HepG2 (cell line): Measurements from ENCODE around the gene RGS14. TPM values are rescaled to one million over a fixed set of nuclear protein-coding genes. Genes with fewer than 3 reads are reported as not detected.
A peak's percentile ranks its signal among the peaks of the same experiment; 100 is the strongest.

Experiments used
- CHD2 ChIP-seq: IDR thresholded peaks from 2 replicates; pipeline ENCODE4 v1.6.1; 2011; ENCODE audit warnings: low read depth, low read length, improper control_type of control experiment
- EP300 ChIP-seq, 3 experiments: sonication (generic) in 1 of 3; formaldehyde crosslinking in 1 of 3; IDR thresholded peaks; 2 replicates each; pipeline versions ENCODE4 v1.5.1 to v1.6.1; 2011 to 2020; ENCODE audit warnings: low read depth in 2 of 3, low read length in 2 of 3, borderline replicate concordance in 1 of 3, improper control_type of control experiment in 1 of 3, mild to moderate bottlenecking in 1 of 3, missing genetic modification reagents in 1 of 3, moderate library complexity in 1 of 3
- HIVEP1 ChIP-seq: sonication (generic); formaldehyde crosslinking; IDR thresholded peaks from 2 replicates; pipeline ENCODE4 v1.4.0; 2020; ENCODE audit warnings: mild to moderate bottlenecking, missing genetic modification reagents
- HNRNPH1 ChIP-seq: fragments of 200-400 bp; formaldehyde crosslinking; optimal IDR thresholded peaks from 2 replicates; pipeline ENCODE3; 2017; ENCODE audit warnings: mild to moderate bottlenecking, low read depth, low read length
- HOXA5 ChIP-seq: sonication (generic); formaldehyde crosslinking; IDR thresholded peaks from 2 replicates; pipeline ENCODE4 v1.4.0; 2020; ENCODE audit warnings: missing genetic modification reagents
- NCOA2 ChIP-seq: sonication (generic); formaldehyde crosslinking; IDR thresholded peaks from 2 replicates; pipeline ENCODE4 v1.8.0; 2022; ENCODE audit warnings: inconsistent platforms
- NFKBIZ ChIP-seq: IDR thresholded peaks from 2 replicates; pipeline ENCODE4 v1.6.1; 2018; ENCODE audit warnings: missing genetic modification reagents, missing compliant biosample characterization
- NR2F1 ChIP-seq, 2 experiments: fragments of 450-650 bp in 1 of 2; formaldehyde crosslinking in 1 of 2; IDR thresholded peaks; 2 replicates each; pipeline versions ENCODE4 v1.5.0 to v1.6.1; 2016 to 2020; ENCODE audit warnings: mild to moderate bottlenecking in 1 of 2, missing compliant biosample characterization in 1 of 2, missing genetic modification reagents in 1 of 2, moderate library complexity in 1 of 2
- SMC3 ChIP-seq: IDR thresholded peaks from 2 replicates; pipeline ENCODE4 v1.6.1; 2011; ENCODE audit warnings: low read length, improper control_type of control experiment
- SRSF9 ChIP-seq: fragments of 200-400 bp; formaldehyde crosslinking; IDR thresholded peaks from 2 replicates; pipeline ENCODE4 v1.6.1; 2018; ENCODE audit warnings: borderline replicate concordance, mild to moderate bottlenecking, low read depth, low read length; ENCODE audit not compliant: insufficient read depth, poor library complexity, severe bottlenecking
- ZBTB8A ChIP-seq: sonication (generic); formaldehyde crosslinking; IDR thresholded peaks from 2 replicates; pipeline ENCODE4 v1.4.0; 2020; ENCODE audit warnings: mild to moderate bottlenecking, low read depth, missing genetic modification reagents, borderline replicate concordance
- ZNF772 ChIP-seq: sonication (generic); formaldehyde crosslinking; IDR thresholded peaks from 2 replicates; pipeline ENCODE4 v1.5.0; 2020; ENCODE audit warnings: mild to moderate bottlenecking, missing genetic modification reagents
- polyA plus RNA-seq, 8 experiments: library from polyadenylated mRNA; depleted of rRNA in 3 of 8; stranded (reverse) in 7 of 8; unstranded in 1 of 8; fragments of >200 nt; fragmentation: Illumina TruSeq in 4 of 8; extraction: Trizol in 4 of 8; gene quantifications; 2 replicates each; pipeline versions ENCODE4 v1.2.1 to v1.2.3, GENCODE V29; 2011 to 2016; ENCODE audit warnings: low read depth in 4 of 8, missing spikeins in 1 of 8, mixed read lengths in 1 of 8; ENCODE audit not compliant: insufficient read depth in 1 of 8
- total RNA-seq, 5 experiments: library from RNA; depleted of rRNA; stranded (reverse); fragments of >200 nt; fragmentation: Illumina TruSeq; extraction: Trizol; gene quantifications; 2 replicates each; pipeline ENCODE4 v1.2.3, GENCODE V29; 2016; ENCODE audit warnings: low read depth in 1 of 5
- TF ChIP-seq, protein P1 (sequence below): sonication (generic); formaldehyde crosslinking; IDR thresholded peaks from 2 replicates; pipeline ENCODE4 v1.4.0; 2020; ENCODE audit warnings: missing genetic modification reagents
- TF ChIP-seq, protein P2 (sequence below): sonication (generic); formaldehyde crosslinking; conservative IDR thresholded peaks from 2 replicates; pipeline ENCODE4 v1.4.0; 2020; ENCODE audit warnings: missing genetic modification reagents
- TF ChIP-seq, protein P3 (sequence below): sonication (generic); formaldehyde crosslinking; conservative IDR thresholded peaks from 2 replicates; pipeline ENCODE4 v1.8.0; 2022; ENCODE audit warnings: mild to moderate bottlenecking, moderate library complexity, missing genetic modification reagents
- TF ChIP-seq, protein P4 (sequence below): sonication (generic); formaldehyde crosslinking; IDR thresholded peaks from 2 replicates; pipeline ENCODE4 v1.4.0; 2020; ENCODE audit warnings: missing genetic modification reagents
- TF ChIP-seq, protein P5 (sequence below): IDR thresholded peaks from 2 replicates; pipeline ENCODE4 v1.6.1; 2016; ENCODE audit warnings: low read depth, control low read depth

The RGS14 gene
- total and polyA plus RNA-seq, 2 of the 13 experiments (the other 11 are each of a cell fraction or from before 2014, with no cell fraction given), result 11.1 to 17.2 TPM

DNA sequence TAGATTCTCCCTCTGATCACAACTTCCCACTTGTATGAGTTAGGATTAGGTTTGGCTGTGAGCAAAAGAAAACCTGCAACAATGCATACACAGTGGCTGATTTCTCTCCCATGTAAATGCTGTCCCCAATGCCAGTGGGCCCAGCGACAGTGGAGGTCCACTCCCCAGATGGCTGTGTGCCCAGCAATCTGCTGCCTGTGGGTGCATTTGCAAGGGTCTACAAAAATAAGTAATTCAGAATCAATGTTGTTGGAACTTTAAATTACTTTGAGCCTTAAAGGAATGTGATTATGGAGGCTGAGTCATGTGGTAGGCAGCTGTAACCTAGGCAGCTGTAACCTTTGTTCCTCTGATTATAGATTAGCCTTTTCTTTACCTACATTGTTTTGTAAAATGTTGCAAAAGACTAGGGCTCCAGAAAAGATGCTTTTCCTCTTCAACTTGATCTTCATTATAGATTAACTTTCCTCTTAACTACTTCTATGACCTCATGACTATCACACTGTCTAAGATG is 31.8 kb upstream of the RGS14 start (continued):
- TF ChIP-seq NCOA2 (CRISPR knock-in tag), result peak; percentile 73
- no peak for TF ChIP-seq SRSF9
- no peak for TF ChIP-seq CHD2
- no peak for TF ChIP-seq SMC3
- no peak for TF ChIP-seq HNRNPH1
- TF ChIP-seq ZNF772 (CRISPR knock-in tag), result no peak
- TF ChIP-seq HIVEP1 (CRISPR knock-in tag), result no peak
- TF ChIP-seq, protein P1, sequence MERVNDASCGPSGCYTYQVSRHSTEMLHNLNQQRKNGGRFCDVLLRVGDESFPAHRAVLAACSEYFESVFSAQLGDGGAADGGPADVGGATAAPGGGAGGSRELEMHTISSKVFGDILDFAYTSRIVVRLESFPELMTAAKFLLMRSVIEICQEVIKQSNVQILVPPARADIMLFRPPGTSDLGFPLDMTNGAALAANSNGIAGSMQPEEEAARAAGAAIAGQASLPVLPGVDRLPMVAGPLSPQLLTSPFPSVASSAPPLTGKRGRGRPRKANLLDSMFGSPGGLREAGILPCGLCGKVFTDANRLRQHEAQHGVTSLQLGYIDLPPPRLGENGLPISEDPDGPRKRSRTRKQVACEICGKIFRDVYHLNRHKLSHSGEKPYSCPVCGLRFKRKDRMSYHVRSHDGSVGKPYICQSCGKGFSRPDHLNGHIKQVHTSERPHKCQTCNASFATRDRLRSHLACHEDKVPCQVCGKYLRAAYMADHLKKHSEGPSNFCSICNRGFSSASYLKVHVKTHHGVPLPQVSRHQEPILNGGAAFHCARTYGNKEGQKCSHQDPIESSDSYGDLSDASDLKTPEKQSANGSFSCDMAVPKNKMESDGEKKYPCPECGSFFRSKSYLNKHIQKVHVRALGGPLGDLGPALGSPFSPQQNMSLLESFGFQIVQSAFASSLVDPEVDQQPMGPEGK, result 0 out of 2 replicates have a peak, but pooled peaks have one; percentile 3
- no peak for TF ChIP-seq NFKBIZ (CRISPR knock-in tag)
- TF ChIP-seq, protein P2, sequence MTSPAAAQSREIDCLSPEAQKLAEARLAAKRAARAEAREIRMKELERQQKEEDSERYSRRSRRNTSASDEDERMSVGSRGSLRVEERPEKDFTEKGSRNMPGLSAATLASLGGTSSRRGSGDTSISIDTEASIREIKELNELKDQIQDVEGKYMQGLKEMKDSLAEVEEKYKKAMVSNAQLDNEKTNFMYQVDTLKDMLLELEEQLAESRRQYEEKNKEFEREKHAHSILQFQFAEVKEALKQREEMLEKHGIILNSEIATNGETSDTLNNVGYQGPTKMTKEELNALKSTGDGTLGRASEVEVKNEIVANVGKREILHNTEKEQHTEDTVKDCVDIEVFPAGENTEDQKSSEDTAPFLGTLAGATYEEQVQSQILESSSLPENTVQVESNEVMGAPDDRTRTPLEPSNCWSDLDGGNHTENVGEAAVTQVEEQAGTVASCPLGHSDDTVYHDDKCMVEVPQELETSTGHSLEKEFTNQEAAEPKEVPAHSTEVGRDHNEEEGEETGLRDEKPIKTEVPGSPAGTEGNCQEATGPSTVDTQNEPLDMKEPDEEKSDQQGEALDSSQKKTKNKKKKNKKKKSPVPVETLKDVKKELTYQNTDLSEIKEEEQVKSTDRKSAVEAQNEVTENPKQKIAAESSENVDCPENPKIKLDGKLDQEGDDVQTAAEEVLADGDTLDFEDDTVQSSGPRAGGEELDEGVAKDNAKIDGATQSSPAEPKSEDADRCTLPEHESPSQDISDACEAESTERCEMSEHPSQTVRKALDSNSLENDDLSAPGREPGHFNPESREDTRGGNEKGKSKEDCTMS (CRISPR knock-in tag), result no peak
- TF ChIP-seq HOXA5, result 0 out of 2 replicates have a peak, but pooled peaks have one; percentile 16
- TF ChIP-seq EP300 (IDR thresholded peaks at IDR 0.05; ENCODE audit: low read depth in 2 of 2, low read length in 2 of 2), result peak; percentile 66 to 68; a peak in 3 of 4 replicates
- TF ChIP-seq EP300 (CRISPR knock-in tag; IDR thresholded peaks at IDR 0.05; ENCODE audit: borderline replicate concordance), result 0 out of 2 replicates have a peak, but pooled peaks have one; percentile 12
- TF ChIP-seq ZBTB8A (CRISPR knock-in tag), result no peak
- TF ChIP-seq, protein P3, sequence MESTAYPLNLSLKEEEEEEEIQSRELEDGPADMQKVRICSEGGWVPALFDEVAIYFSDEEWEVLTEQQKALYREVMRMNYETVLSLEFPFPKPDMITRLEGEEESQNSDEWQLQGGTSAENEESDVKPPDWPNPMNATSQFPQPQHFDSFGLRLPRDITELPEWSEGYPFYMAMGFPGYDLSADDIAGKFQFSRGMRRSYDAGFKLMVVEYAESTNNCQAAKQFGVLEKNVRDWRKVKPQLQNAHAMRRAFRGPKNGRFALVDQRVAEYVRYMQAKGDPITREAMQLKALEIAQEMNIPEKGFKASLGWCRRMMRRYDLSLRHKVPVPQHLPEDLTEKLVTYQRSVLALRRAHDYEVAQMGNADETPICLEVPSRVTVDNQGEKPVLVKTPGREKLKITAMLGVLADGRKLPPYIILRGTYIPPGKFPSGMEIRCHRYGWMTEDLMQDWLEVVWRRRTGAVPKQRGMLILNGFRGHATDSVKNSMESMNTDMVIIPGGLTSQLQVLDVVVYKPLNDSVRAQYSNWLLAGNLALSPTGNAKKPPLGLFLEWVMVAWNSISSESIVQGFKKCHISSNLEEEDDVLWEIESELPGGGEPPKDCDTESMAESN (CRISPR knock-in tag), result no peak
- TF ChIP-seq, protein P4, sequence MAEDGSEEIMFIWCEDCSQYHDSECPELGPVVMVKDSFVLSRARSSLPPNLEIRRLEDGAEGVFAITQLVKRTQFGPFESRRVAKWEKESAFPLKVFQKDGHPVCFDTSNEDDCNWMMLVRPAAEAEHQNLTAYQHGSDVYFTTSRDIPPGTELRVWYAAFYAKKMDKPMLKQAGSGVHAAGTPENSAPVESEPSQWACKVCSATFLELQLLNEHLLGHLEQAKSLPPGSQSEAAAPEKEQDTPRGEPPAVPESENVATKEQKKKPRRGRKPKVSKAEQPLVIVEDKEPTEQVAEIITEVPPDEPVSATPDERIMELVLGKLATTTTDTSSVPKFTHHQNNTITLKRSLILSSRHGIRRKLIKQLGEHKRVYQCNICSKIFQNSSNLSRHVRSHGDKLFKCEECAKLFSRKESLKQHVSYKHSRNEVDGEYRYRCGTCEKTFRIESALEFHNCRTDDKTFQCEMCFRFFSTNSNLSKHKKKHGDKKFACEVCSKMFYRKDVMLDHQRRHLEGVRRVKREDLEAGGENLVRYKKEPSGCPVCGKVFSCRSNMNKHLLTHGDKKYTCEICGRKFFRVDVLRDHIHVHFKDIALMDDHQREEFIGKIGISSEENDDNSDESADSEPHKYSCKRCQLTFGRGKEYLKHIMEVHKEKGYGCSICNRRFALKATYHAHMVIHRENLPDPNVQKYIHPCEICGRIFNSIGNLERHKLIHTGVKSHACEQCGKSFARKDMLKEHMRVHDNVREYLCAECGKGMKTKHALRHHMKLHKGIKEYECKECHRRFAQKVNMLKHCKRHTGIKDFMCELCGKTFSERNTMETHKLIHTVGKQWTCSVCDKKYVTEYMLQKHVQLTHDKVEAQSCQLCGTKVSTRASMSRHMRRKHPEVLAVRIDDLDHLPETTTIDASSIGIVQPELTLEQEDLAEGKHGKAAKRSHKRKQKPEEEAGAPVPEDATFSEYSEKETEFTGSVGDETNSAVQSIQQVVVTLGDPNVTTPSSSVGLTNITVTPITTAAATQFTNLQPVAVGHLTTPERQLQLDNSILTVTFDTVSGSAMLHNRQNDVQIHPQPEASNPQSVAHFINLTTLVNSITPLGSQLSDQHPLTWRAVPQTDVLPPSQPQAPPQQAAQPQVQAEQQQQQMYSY (CRISPR knock-in tag), result no peak
- TF ChIP-seq, protein P5, sequence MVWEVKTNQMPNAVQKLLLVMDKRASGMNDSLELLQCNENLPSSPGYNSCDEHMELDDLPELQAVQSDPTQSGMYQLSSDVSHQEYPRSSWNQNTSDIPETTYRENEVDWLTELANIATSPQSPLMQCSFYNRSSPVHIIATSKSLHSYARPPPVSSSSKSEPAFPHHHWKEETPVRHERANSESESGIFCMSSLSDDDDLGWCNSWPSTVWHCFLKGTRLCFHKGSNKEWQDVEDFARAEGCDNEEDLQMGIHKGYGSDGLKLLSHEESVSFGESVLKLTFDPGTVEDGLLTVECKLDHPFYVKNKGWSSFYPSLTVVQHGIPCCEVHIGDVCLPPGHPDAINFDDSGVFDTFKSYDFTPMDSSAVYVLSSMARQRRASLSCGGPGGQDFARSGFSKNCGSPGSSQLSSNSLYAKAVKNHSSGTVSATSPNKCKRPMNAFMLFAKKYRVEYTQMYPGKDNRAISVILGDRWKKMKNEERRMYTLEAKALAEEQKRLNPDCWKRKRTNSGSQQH, result no peak
- TF ChIP-seq NR2F1 (CRISPR knock-in tag; IDR thresholded peaks at IDR 0.05), result no peak; a peak in 1 of 4 replicates
